HG03460 (cell line): Measurements from ENCODE around the gene CHST13.

ENCODE experiments used
- ATAC-seq: cut with Tn5 transposase; IDR thresholded peaks from one replicate; pipeline ENCODE4 v1.9.1; 2021; ENCODE audit not compliant: unreplicated experiment

The CHST13 gene

GRCh38 chr3:126487151-126487771, 36.7 kb upstream of the CHST13 start:
- ATAC-seq: no peak

GRCh38 chr3:126488185-126488584, 35.8 kb upstream of the CHST13 start:
- no peak for ATAC-seq

- no peak for ATAC-seq
Measured at GRCh38 chr3:126488886-126489569, 34.9 kb upstream of the CHST13 start.

- no peak for ATAC-seq
Measured at GRCh38 chr3:126490619-126491018, 33.3 kb upstream of the CHST13 start.

GRCh38 chr3:126491221-126492013, 32.5 kb upstream of the CHST13 start:
- ATAC-seq: no peak

GRCh38 chr3:126493051-126493450, 30.9 kb upstream of the CHST13 start:
- ATAC-seq: no peak

GRCh38 chr3:126493739-126494138, 30.2 kb upstream of the CHST13 start:
- ATAC-seq: no peak

GRCh38 chr3:126494204-126494969, 29.6 kb upstream of the CHST13 start:
- no peak for ATAC-seq

- ATAC-seq: no peak
Measured at GRCh38 chr3:126494970-126495230, 29.1 kb upstream of the CHST13 start.

GRCh38 chr3:126495786-126496185, 28.2 kb upstream of the CHST13 start:
- no peak for ATAC-seq

- no peak for ATAC-seq
Measured at GRCh38 chr3:126496894-126497850, 26.8 kb upstream of the CHST13 start.

- no peak for ATAC-seq
Measured at GRCh38 chr3:126497956-126498355, 26.0 kb upstream of the CHST13 start.

- no peak for ATAC-seq
Measured at GRCh38 chr3:126498461-126498860, 25.5 kb upstream of the CHST13 start.

- no peak for ATAC-seq
Measured at GRCh38 chr3:126498929-126499328, 25.0 kb upstream of the CHST13 start.

GRCh38 chr3:126499401-126499800, 24.6 kb upstream of the CHST13 start:
- no peak for ATAC-seq

- no peak for ATAC-seq
Measured at GRCh38 chr3:126500016-126500415, 23.9 kb upstream of the CHST13 start.

GRCh38 chr3:126501054-126501453, 22.9 kb upstream of the CHST13 start:
- no peak for ATAC-seq

- no peak for ATAC-seq
Measured at GRCh38 chr3:126501736-126502135, 22.2 kb upstream of the CHST13 start.

- ATAC-seq: no peak
Measured at GRCh38 chr3:126502656-126503055, 21.3 kb upstream of the CHST13 start.

- no peak for ATAC-seq
Measured at GRCh38 chr3:126503701-126504100, 20.3 kb upstream of the CHST13 start.
